ENCODE measurements around the gene SLX4IP. TPM values are rescaled to one million over a fixed set of nuclear protein-coding genes. Genes with fewer than 3 reads are reported as not detected.
A peak's percentile ranks its signal among the peaks of the same experiment; 100 is the strongest.

Gene SLX4IP
- total RNA-seq, 4 donors from 2014 or later: 2.0 to 3.4 (median 3.3) TPM

GRCh38 chr20:10652660-10653261 lies 217.7 kb downstream of the SLX4IP start:
- ATAC-seq (ENCODE audit: low FRiP score) (no peak), DNase-seq (ENCODE audit: low spot score) (no peak)
- TF ChIP-seq, protein P1, sequence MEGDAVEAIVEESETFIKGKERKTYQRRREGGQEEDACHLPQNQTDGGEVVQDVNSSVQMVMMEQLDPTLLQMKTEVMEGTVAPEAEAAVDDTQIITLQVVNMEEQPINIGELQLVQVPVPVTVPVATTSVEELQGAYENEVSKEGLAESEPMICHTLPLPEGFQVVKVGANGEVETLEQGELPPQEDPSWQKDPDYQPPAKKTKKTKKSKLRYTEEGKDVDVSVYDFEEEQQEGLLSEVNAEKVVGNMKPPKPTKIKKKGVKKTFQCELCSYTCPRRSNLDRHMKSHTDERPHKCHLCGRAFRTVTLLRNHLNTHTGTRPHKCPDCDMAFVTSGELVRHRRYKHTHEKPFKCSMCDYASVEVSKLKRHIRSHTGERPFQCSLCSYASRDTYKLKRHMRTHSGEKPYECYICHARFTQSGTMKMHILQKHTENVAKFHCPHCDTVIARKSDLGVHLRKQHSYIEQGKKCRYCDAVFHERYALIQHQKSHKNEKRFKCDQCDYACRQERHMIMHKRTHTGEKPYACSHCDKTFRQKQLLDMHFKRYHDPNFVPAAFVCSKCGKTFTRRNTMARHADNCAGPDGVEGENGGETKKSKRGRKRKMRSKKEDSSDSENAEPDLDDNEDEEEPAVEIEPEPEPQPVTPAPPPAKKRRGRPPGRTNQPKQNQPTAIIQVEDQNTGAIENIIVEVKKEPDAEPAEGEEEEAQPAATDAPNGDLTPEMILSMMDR (IDR thresholded peaks at IDR 0.05): no peak

DNA sequence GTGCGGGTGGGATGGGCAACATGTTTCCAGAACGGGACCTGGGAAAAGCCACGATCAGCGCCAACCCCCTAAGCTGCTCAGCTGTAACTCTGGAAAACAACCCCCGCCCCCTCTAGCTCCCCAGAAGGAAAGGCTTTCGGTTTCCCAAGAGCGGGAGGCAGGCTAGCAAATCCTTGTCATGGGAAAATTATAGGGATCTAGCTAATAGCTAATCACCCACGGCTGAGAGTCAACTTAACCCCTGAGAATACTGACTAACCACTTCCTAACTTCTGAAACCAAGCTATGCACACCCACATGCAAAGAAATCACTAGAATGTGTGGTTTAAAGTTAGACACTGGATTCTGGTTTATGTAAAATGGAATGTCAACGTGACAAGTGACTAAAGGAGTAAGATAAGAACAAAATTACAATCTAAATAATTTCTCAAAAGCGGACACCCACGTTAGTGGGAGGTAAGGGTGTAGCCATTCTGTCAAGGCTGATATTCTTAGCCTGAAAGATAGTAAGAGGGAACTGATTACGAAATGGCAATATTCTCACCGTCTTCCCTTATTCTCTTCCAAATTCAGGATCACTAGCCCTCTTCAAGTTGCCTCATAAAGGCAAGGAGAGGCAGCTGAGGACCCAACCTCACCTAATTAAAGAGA lies 218.6 kb downstream of the SLX4IP start:
- TF ChIP-seq, protein P1 (IDR thresholded peaks at IDR 0.05): no peak
- DNase-seq (ENCODE audit: low spot score) (no peak), ATAC-seq (ENCODE audit: low FRiP score) (peak; percentile 85)

- no peak for DNase-seq (ENCODE audit: low spot score)
- ATAC-seq (ENCODE audit: low FRiP score): peak; percentile 1
- TF ChIP-seq, protein P1 (IDR thresholded peaks at IDR 0.05): no peak
Observed at GRCh38 chr20:10654250-10654610, 219.1 kb downstream of the SLX4IP start.

DNA sequence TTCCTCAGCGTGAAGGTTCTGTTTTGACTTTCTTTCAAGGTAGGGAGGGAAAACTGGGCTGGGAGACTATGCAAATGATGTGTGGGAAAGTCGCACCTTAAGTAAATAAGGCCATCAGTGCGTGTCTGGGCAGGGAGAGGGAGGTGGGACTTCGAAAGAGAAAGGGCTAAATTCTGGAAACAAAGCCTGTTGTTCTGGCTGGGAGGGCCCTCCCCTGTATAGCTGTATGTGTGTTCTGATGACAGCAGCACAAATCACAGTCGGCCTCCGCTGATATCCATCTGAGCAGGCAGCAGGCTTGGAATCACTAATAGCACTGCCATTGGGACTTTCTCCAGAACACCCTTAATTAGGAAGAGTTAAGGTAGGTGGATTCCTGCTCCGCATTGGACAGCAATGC lies 219.5 kb downstream of the SLX4IP start:
- TF ChIP-seq, protein P1 (IDR thresholded peaks at IDR 0.05): peak in 1 of 3 donors; percentile 4
- ATAC-seq (ENCODE audit: low FRiP score) (no peak), DNase-seq (ENCODE audit: low spot score) (no peak)

- TF ChIP-seq, protein P1 (IDR thresholded peaks at IDR 0.05): no peak
- DNase-seq (ENCODE audit: low spot score) (no peak), ATAC-seq (ENCODE audit: low FRiP score) (no peak)
Observed at GRCh38 chr20:10655720-10656669, 220.9 kb downstream of the SLX4IP start.

DNA sequence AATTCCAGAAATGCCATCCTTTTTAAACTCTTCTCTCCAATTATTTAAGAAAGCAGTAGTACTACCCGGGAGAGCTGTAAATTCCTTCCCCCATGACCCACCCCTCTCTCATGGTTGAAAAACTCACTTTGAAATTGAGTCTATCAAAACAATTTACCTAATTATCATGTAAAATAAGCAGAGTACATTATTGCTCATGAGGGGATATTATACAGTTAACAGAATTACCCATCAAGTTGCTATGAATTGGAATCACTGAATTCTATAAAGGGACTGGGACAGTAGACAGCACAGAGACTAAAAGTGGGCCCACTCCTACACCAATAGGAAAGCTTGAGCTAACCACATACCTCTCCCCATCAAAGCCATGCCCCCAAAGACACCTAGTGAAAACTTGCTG lies 222.3 kb downstream of the SLX4IP start:
- DNase-seq (ENCODE audit: low spot score): no peak
- TF ChIP-seq, protein P1 (IDR thresholded peaks at IDR 0.05): no peak
- ATAC-seq (ENCODE audit: low FRiP score): no peak
